BE2C (cell line): ENCODE measurements around the gene ACSM6.

Source experiments
- DNase-seq: peaks from one replicate; pipeline ENCODE4 v3.0.0-alpha.2; 2020
- H3K27me3 ChIP-seq: fragments of 250-450 bp; sonication (Bioruptor Pico); 2 replicates; pipeline ENCODE4 v1.5.1; 2020; ENCODE audit warnings: mild to moderate bottlenecking
- H3K36me3 ChIP-seq: fragments of 250-450 bp; sonication (Bioruptor Pico); 2 replicates; pipeline ENCODE4 v1.5.1; 2020; ENCODE audit warnings: mild to moderate bottlenecking
- H3K4me1 ChIP-seq: fragments of 250-450 bp; sonication (Bioruptor Pico); 2 replicates; pipeline ENCODE4 v1.5.1; 2020
- H3K4me3 ChIP-seq: 2 replicates; pipeline ENCODE4 v1.5.1; 2011; ENCODE audit warnings: low read depth, low read length
- H3K9me3 ChIP-seq: fragments of 250-450 bp; sonication (Bioruptor Pico); 2 replicates; pipeline ENCODE4 v1.5.1; 2020
- CTCF ChIP-seq: IDR thresholded peaks from 2 replicates; pipeline ENCODE4 v1.5.1; 2012; ENCODE audit warnings: mild to moderate bottlenecking, low read depth, low read length

ACSM6 gene

GRCh38 chr10:95241533-95241932 lies 47.5 kb downstream of the ACSM6 start:
- no peaks in the 10 kb centered on the region for H3K36me3 ChIP-seq
- H3K27me3 ChIP-seq: no peaks in the 10 kb centered on the region
- H3K4me3 ChIP-seq: no peak overlapping the region
- TF ChIP-seq CTCF: no peak
- H3K4me1 ChIP-seq: no peaks in the 10 kb centered on the region
- H3K9me3 ChIP-seq: no peaks in the 10 kb centered on the region
- no peak for DNase-seq

GRCh38 chr10:95242581-95243317 lies 48.7 kb downstream of the ACSM6 start:
- Histone ChIP-seq H3K4me1 (no peaks in the 10 kb centered on the region), H3K27me3 (no peaks in the 10 kb centered on the region), H3K36me3 (no peaks in the 10 kb centered on the region), H3K4me3 (no peak overlapping the region), H3K9me3 (no peaks in the 10 kb centered on the region)
- DNase-seq: peak; percentile 37
- TF ChIP-seq CTCF: peak; percentile 56

- DNase-seq: no peak
- no peak for TF ChIP-seq CTCF
- Histone ChIP-seq H3K4me1 (no peaks in the 10 kb centered on the region), H3K4me3 (no peak overlapping the region), H3K36me3 (no peaks in the 10 kb centered on the region), H3K27me3 (no peaks in the 10 kb centered on the region), H3K9me3 (no peaks in the 10 kb centered on the region)
These were observed 49.2 kb downstream of the ACSM6 start for GRCh38 chr10:95243318-95243617.

GRCh38 chr10:95244152-95244551 lies 50.1 kb downstream of the ACSM6 start:
- Histone ChIP-seq H3K9me3 (no peaks in the 10 kb centered on the region), H3K4me3 (no peak overlapping the region), H3K36me3 (no peaks in the 10 kb centered on the region), H3K4me1 (no peaks in the 10 kb centered on the region), H3K27me3 (no peaks in the 10 kb centered on the region)
- no peak for TF ChIP-seq CTCF
- no peak for DNase-seq

GRCh38 chr10:95245425-95246055 lies 51.5 kb downstream of the ACSM6 start:
- TF ChIP-seq CTCF: no peak
- Histone ChIP-seq H3K27me3 (no peaks in the 10 kb centered on the region), H3K9me3 (no peaks in the 10 kb centered on the region), H3K36me3 (no peaks in the 10 kb centered on the region), H3K4me3 (no peak overlapping the region), H3K4me1 (no peaks in the 10 kb centered on the region)
- DNase-seq: no peak

- peak; percentile 77 for TF ChIP-seq CTCF
- no peaks in the 10 kb centered on the region for H3K27me3 ChIP-seq
- no peaks in the 10 kb centered on the region for H3K4me1 ChIP-seq
- no peaks in the 10 kb centered on the region for H3K36me3 ChIP-seq
- no peaks in the 10 kb centered on the region for H3K9me3 ChIP-seq
- H3K4me3 ChIP-seq: no peak overlapping the region
- peak; percentile 74 for DNase-seq
These were observed 52.6 kb downstream of the ACSM6 start for GRCh38 chr10:95246582-95247051.
